T-cell (primary cell): ENCODE results near the gene TAF7. TPM values are rescaled to one million over a fixed set of nuclear protein-coding genes. Genes with fewer than 3 reads are reported as not detected.

ENCODE experiments used
- ATAC-seq, 4 experiments: fragments of 200-7000 bp in 3 of 4; fragments of 150-1000 bp in 1 of 4; cut with Tn5 transposase; replicated peaks in 1 of 4; 1 replicate in 3 of 4; 2 replicates in 1 of 4; pipeline ENCODE4 v1.10.0; 2021; ENCODE audit warnings: moderate library complexity in 3 of 4, mild to moderate bottlenecking in 2 of 4, moderate number of reproducible peaks in 1 of 4
- CTCF ChIA-PET, 2 donors: fragments of 300-600 bp; sonication (Branson Sonifier 250); formaldehyde crosslinking; loops; one replicate each; lab custom pipeline; 2022; ENCODE audit warnings: antibody characterized with exemption in 2 of 2; lab: Charles Lee
- POLR2A ChIA-PET, 2 donors: fragments of 300-600 bp; sonication (Branson Sonifier 250); formaldehyde crosslinking; loops; one replicate each; lab custom pipeline; 2022; ENCODE audit warnings: antibody characterized with exemption in 2 of 2; lab: Charles Lee
- DNase-seq, 35 experiments: peaks; one replicate each; pipeline versions ENCODE4 v3.0.0 to v3.0.0-alpha.2; 2013 to 2023
- H3K27ac ChIP-seq: one replicate; pipeline ENCODE4 v1.5.1; 2013; ENCODE audit warnings: low read length
- H3K27me3 ChIP-seq, 2 experiments: replicated peaks in 1 of 2; 1 replicate in 1 of 2; 2 replicates in 1 of 2; pipeline versions ENCODE4 v1.6.1 to v1.7.0; 2013; ENCODE audit warnings: low read length in 1 of 2, mixed read lengths in 1 of 2; ENCODE audit not compliant: control insufficient read depth in 2 of 2, insufficient read depth in 2 of 2; ENCODE audit errors: extremely low read depth in 1 of 2
- H3K36me3 ChIP-seq, 2 donors: 1 replicate in 1 of 2; 2 replicates in 1 of 2; pipeline versions ENCODE4 v1.6.1 to v1.7.0; 2013; ENCODE audit warnings: low read length in 1 of 2; ENCODE audit not compliant: control insufficient read depth in 2 of 2, insufficient read depth in 1 of 2; ENCODE audit errors: extremely low read depth in 1 of 2
- H3K4me1 ChIP-seq, 2 experiments: 1 replicate in 1 of 2; 2 replicates in 1 of 2; pipeline versions ENCODE4 v1.6.1 to v1.7.0; 2013; ENCODE audit warnings: low read length in 2 of 2, mixed read lengths in 1 of 2; ENCODE audit not compliant: insufficient read depth in 2 of 2, control insufficient read depth in 1 of 2; ENCODE audit errors: extremely low read depth in 1 of 2
- H3K4me3 ChIP-seq, 2 donors: 1 replicate in 1 of 2; 2 replicates in 1 of 2; pipeline versions ENCODE4 v1.5.1 to v1.7.0; 2013; ENCODE audit warnings: mild to moderate bottlenecking in 2 of 2, low read length in 1 of 2, moderate library complexity in 1 of 2; ENCODE audit not compliant: control insufficient read depth in 1 of 2; ENCODE audit errors: extremely low read depth in 1 of 2
- H3K9me3 ChIP-seq: 2 replicates; pipeline ENCODE4 v1.7.0; 2013
- H3K27ac Mint-ChIP-seq, 2 donors: one replicate each; pipeline ENCODE4 v1.8.0; 2020 to 2021; ENCODE audit warnings: mild to moderate bottlenecking in 2 of 2, mixed read lengths in 2 of 2
- H3K27me3 Mint-ChIP-seq, 2 donors: one replicate each; pipeline ENCODE4 v1.8.0; 2021 to 2022; ENCODE audit warnings: mixed read lengths in 2 of 2
- H3K36me3 Mint-ChIP-seq: one replicate; pipeline ENCODE4 v1.8.0; 2021; ENCODE audit warnings: mixed read lengths
- H3K4me1 Mint-ChIP-seq, 3 donors: one replicate each; pipeline ENCODE4 v1.8.0; 2020 to 2022; ENCODE audit warnings: mixed read lengths in 3 of 3, mild to moderate bottlenecking in 1 of 3
- H3K4me3 Mint-ChIP-seq, 3 donors: one replicate each; pipeline ENCODE4 v1.8.0; 2020 to 2022; ENCODE audit warnings: mild to moderate bottlenecking in 3 of 3, mixed read lengths in 3 of 3, moderate library complexity in 3 of 3
- H3K9me3 Mint-ChIP-seq, 3 donors: one replicate each; pipeline ENCODE4 v1.8.0; 2020 to 2022; ENCODE audit warnings: mixed read lengths in 3 of 3
- WGBS: methylation state at CpG from one replicate; pipeline ENCODE4 v1.1.5; 2013; ENCODE audit warnings: missing lambda C conversion rate; ENCODE audit not compliant: insufficient coverage; 5-methylcytosine and 5-hydroxymethylcytosine counted together
- total RNA-seq, 35 experiments: library from RNA in 6 of 35; stranded (reverse) in 6 of 35; fragments of 120-200 nt in 1 of 35; gene quantifications; one replicate each; pipeline versions ENCODE4 v1.2.1 to v1.2.4 and lab custom pipeline; 2013 to 2026

TAF7 gene
- total RNA-seq: 100 to 1,000 TPM in 3 of 5 donors, 10 to 100 TPM in 2; 83.7 to 103 (median 101) TPM
- total RNA-seq (2013): 152 TPM
- 134 to 255 (median 187) reads per million in 29 experiments for total RNA-seq (lab: John Stamatoyannopoulos, UW)

DNA sequence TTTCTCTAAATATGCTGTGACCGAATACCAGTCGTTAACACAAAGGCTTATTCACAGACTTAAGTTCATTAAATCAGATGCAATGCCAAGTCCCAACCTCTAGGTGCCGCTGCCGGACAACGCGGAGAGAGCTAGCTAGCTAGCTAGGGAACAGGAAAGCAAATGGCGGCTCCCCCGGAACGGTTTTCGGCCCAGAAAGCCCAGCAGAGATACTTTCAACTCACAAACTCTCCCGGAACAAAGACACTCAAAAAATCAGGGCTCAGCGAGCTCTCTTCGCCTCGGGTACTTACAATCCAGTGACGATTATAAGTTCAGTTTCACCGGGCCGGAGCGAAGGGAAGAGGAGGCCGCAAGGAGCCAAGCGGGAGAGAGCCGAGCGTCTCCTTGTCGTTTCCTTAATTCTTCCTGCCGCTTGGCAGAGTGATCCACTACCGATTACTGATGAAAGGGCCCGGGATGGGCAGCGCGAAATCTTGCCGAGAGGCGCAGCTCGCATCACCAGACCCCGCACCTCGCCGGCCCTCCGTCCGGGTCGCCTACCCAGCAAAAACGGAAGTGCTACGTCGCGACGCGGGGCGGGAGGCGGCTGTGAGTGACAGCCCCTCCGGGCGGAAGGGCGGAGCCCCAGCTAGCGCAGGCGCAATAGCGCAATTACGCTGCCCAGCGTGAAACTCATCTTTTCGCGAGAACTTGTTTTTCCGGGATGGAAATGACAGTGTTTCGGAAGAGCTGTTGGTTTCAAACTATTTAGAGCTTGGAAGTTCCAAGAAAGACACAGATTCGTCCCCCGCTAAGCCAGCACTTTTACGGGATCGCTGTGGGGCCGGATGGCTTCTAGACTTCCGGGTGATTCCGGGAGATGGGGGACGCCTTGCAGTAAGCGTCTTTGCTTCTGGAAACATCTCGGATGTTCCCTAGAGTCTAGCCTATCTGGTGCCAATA lies at the start of gene TAF7:
Gene TAF7 (minus strand): TSS at position 560 of the 945 bp plus-strand sequence. CDS start 740 bp downstream, outside the sequence.
- H3K4me3 ChIP-seq: peak within 1 kb of the TSS; percentile 90 to 98
- H3K36me3 ChIP-seq: peaks cover 4 to 11% of the 10 kb centered on the region in 2 donors
- Mint-ChIP-seq H3K4me3 (peak within 1 kb of the TSS; percentile 97 to 99 (median 99)), H3K9me3 (peaks cover 18 to 42% (median 35%) of the 10 kb centered on the region in 3 donors), H3K27me3 (peaks cover 2 to 3% of the 10 kb centered on the region in 2 donors), H3K4me1 (peaks cover 30 to 35% (median 33%) of the 10 kb centered on the region in 3 donors), H3K36me3 (peaks cover 48% of the 10 kb centered on the region), H3K27ac (peak within 1 kb of the TSS; percentile 97 to 98)
- WGBS: 3% methylated on average over 54 of the region's 67 CpGs
- ChIA-PET CTCF (interaction anchor here (0.5 to 4.8 kb wide), 38 partner anchors 9 to 1961 kb away, joined by 3 to 53 read pairs (median 4); partner anchors contain the start of genes DELE1 (in 1 of the 2), HDAC3 (in 1 of the 2), PCDHB14 (in 1 of the 2) and PCDHGA1 (in 1 of the 2)), POLR2A (interaction anchor here (0.5 to 2.0 kb wide), 11 partner anchors 10 to 1018 kb away, joined by 3 to 12 read pairs (median 4); partner anchors contain the start of gene PCDHGA1 (in 1 of the 2))
- H3K4me1 ChIP-seq: peaks cover 2 to 19% of the 10 kb centered on the region in 2 experiments
- H3K9me3 ChIP-seq: peaks cover 28% of the 10 kb centered on the region
- no peaks in the 10 kb centered on the region for H3K27me3 ChIP-seq
- DNase-seq (peak; percentile 82 to 96 (median 89)), ATAC-seq (peak; percentile 92 to 93 (median 92))
- H3K27ac ChIP-seq: peak within 1 kb of the TSS; percentile 98

GRCh38 chr5:141366016-141366896 lies 45.7 kb upstream of the TAF7 start:
- H3K27ac Mint-ChIP-seq: no peak overlapping the region
- no peak for DNase-seq
- Histone ChIP-seq H3K4me1 (peaks cover 0 to 4% of the 10 kb centered on the region in 2 experiments), H3K9me3 (peaks cover 11% of the 10 kb centered on the region), H3K27me3 (peaks cover 38 to 53% of the 10 kb centered on the region in 2 experiments), H3K27ac (no peak overlapping the region), H3K36me3 (peaks cover 0 to 8% of the 10 kb centered on the region in 2 donors), H3K4me3 (peak overlapping the region in 1 of 2 donors; percentile 32)
- 52% methylated on average over 42 of the region's 46 CpGs for WGBS
- peaks cover 7 to 8% (median 7%) of the 10 kb centered on the region in 3 donors for H3K4me1 Mint-ChIP-seq
- no peak for ATAC-seq
- H3K9me3 Mint-ChIP-seq: peaks cover 13 to 33% (median 28%) of the 10 kb centered on the region in 3 donors
- H3K36me3 Mint-ChIP-seq: peaks cover 12% of the 10 kb centered on the region
- peaks cover 66 to 83% of the 10 kb centered on the region in 2 donors for H3K27me3 Mint-ChIP-seq
- no peak overlapping the region for H3K4me3 Mint-ChIP-seq
- CTCF ChIA-PET: no interaction called here
- POLR2A ChIA-PET: no interaction called here

DNA sequence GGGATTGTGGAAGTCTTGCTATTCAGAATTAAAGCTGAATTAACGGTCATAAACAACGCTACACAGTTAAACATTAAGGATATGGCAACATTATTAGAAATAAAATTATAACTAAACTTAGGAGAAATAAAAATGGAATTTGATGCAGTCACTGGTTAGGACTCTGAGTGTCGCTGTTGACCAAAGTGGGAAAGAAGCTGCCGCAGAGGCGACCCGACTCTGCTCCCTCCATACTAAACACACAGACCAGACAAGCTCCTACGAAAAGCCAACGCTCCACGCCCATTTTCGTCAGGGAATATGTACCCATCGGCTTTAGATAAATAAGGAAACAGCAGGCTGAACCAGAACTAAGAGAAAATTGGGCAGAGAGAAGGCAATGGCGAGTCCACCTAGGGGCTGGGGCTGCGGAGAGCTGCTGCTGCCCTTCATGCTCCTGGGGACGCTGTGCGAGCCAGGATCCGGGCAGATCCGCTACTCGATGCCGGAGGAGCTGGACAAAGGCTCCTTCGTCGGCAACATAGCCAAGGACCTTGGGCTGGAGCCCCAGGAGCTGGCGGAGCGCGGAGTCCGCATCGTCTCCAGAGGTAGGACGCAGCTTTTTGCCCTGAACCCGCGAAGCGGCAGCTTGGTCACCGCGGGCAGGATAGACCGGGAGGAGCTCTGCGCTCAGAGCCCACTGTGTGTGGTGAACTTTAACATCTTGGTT lies 43.5 kb upstream of the TAF7 start, which contains the start of gene PCDHGA5:
Gene PCDHGA5 (plus strand): TSS at position 211 of the 709 bp plus-strand sequence. CDS start 169 bp downstream, at position 380.
- peak within 1 kb of the TSS in 1 of 3 donors; percentile 11 for H3K4me3 Mint-ChIP-seq

GRCh38 chr5:141362719-141363118 lies 42.1 kb upstream of the TAF7 start:
- DNase-seq (no peak), ATAC-seq (no peak)
- H3K27ac ChIP-seq: no peak overlapping the region
- POLR2A ChIA-PET: no interaction called here
- no peaks in the 10 kb centered on the region for H3K4me1 ChIP-seq
- no peak overlapping the region for H3K27ac Mint-ChIP-seq
- H3K36me3 ChIP-seq: peaks cover 0 to 4% of the 10 kb centered on the region in 2 donors
- CTCF ChIA-PET: no interaction called here
- peaks cover 20% of the 10 kb centered on the region for H3K36me3 Mint-ChIP-seq
- H3K4me3 ChIP-seq: no peak overlapping the region
- peaks cover 36 to 52% of the 10 kb centered on the region in 2 experiments for H3K27me3 ChIP-seq
- H3K9me3 Mint-ChIP-seq: peaks cover 23 to 48% (median 47%) of the 10 kb centered on the region in 3 donors
- peaks cover 0 to 2% (median 0%) of the 10 kb centered on the region in 3 donors for H3K4me1 Mint-ChIP-seq
- H3K9me3 ChIP-seq: peaks cover 11% of the 10 kb centered on the region
- H3K27me3 Mint-ChIP-seq: peaks cover 74 to 85% of the 10 kb centered on the region in 2 donors
- peak overlapping the region in 1 of 3 donors; percentile 7 for H3K4me3 Mint-ChIP-seq

More for the DNA sequence above, 43.5 kb upstream of the TAF7 start, which contains the start of gene PCDHGA5:
- no peak for DNase-seq
- ChIA-PET CTCF (no interaction called here), POLR2A (no interaction called here)
- H3K27ac ChIP-seq: no peak within 1 kb of the TSS
- Mint-ChIP-seq H3K36me3 (peaks cover 20% of the 10 kb centered on the region), H3K9me3 (peaks cover 19 to 44% (median 41%) of the 10 kb centered on the region in 3 donors), H3K4me1 (peaks cover 0 to 2% (median 0%) of the 10 kb centered on the region in 3 donors), H3K27me3 (peaks cover 66 to 84% of the 10 kb centered on the region in 2 donors), H3K27ac (no peak within 1 kb of the TSS)
- ATAC-seq: no peak
- H3K4me1 ChIP-seq: no peaks in the 10 kb centered on the region
- peaks cover 39 to 48% of the 10 kb centered on the region in 2 experiments for H3K27me3 ChIP-seq
- peaks cover 11% of the 10 kb centered on the region for H3K9me3 ChIP-seq
- peak within 1 kb of the TSS in 1 of 2 donors; percentile 44 for H3K4me3 ChIP-seq
- peaks cover 0 to 4% of the 10 kb centered on the region in 2 donors for H3K36me3 ChIP-seq
- 36% methylated on average over 27 of the region's 34 CpGs for whole genome bisulfite sequencing

- no peak overlapping the region for H3K27ac ChIP-seq
- Mint-ChIP-seq H3K36me3 (peaks cover 20% of the 10 kb centered on the region), H3K4me3 (no peak overlapping the region), H3K4me1 (peaks cover 0 to 2% (median 0%) of the 10 kb centered on the region in 3 donors), H3K9me3 (peaks cover 28 to 55% (median 54%) of the 10 kb centered on the region in 3 donors), H3K27me3 (peaks cover 74 to 91% of the 10 kb centered on the region in 2 donors), H3K27ac (no peak overlapping the region)
- peaks cover 29 to 54% of the 10 kb centered on the region in 2 experiments for H3K27me3 ChIP-seq
- DNase-seq (no peak), ATAC-seq (no peak)
- H3K36me3 ChIP-seq: peaks cover 0 to 4% of the 10 kb centered on the region in 2 donors
- CTCF ChIA-PET: interaction anchor here in 1 of 2 donors (1.1 kb wide), 1 partner anchor 203 kb away, joined by 8 read pairs; no protein-coding TSS in a partner anchor
- 64% methylated on average over 11 of the region's 15 CpGs for WGBS
- H3K4me3 ChIP-seq: peak overlapping the region in 1 of 2 donors; percentile 58
- peaks cover 8% of the 10 kb centered on the region for H3K9me3 ChIP-seq
- no peaks in the 10 kb centered on the region for H3K4me1 ChIP-seq
- POLR2A ChIA-PET: no interaction called here
Observed at GRCh38 chr5:141360685-141361084, 40.1 kb upstream of the TAF7 start.
